ENCODE data around the gene GGN. TPM values are rescaled to one million over a fixed set of nuclear protein-coding genes. Genes with fewer than 3 reads are reported as not detected.

The GGN gene
- total and polyA plus RNA-seq, 3 donors from 2014 or later, result 43.7 to 196 (median 80.2) TPM

GRCh38 chr19:38394488-38394887 lies 6.7 kb upstream of the GGN start:
- TF ChIP-seq, protein P1, sequence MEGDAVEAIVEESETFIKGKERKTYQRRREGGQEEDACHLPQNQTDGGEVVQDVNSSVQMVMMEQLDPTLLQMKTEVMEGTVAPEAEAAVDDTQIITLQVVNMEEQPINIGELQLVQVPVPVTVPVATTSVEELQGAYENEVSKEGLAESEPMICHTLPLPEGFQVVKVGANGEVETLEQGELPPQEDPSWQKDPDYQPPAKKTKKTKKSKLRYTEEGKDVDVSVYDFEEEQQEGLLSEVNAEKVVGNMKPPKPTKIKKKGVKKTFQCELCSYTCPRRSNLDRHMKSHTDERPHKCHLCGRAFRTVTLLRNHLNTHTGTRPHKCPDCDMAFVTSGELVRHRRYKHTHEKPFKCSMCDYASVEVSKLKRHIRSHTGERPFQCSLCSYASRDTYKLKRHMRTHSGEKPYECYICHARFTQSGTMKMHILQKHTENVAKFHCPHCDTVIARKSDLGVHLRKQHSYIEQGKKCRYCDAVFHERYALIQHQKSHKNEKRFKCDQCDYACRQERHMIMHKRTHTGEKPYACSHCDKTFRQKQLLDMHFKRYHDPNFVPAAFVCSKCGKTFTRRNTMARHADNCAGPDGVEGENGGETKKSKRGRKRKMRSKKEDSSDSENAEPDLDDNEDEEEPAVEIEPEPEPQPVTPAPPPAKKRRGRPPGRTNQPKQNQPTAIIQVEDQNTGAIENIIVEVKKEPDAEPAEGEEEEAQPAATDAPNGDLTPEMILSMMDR (IDR thresholded peaks at IDR 0.05), result no peak
- TF ChIP-seq POLR2A (IDR thresholded peaks at IDR 0.05), result no peak
- no peak overlapping the region for H3K27ac ChIP-seq
- H3K36me3 ChIP-seq (ENCODE audit: low read depth, missing control alignments), result no peaks in the 10 kb centered on the region
- H3K4me3 ChIP-seq, result peak overlapping the region in 1 of 2 donors; percentile 32
- WGBS, 2 donors, result 18% methylated on average over 29 of the region's 30 CpGs; no CpG with 5 or more reads in 1 of the 2 donors
- no peaks in the 10 kb centered on the region for H3K4me1 ChIP-seq
- no peaks in the 10 kb centered on the region for H3K27me3 ChIP-seq
- no peaks in the 10 kb centered on the region for H3K9me3 ChIP-seq
- DNase-seq, result no peak
- intact Hi-C loops (cut with DNase I; ENCODE audit: low total_unique reads), result no loop called here

- Histone ChIP-seq H3K4me1 (peaks cover 12% of the 10 kb centered on the region), H3K36me3 (ENCODE audit: low read depth, missing control alignments) (no peaks in the 10 kb centered on the region), H3K27ac (no peak overlapping the region), H3K4me3 (no peak overlapping the region), H3K27me3 (no peaks in the 10 kb centered on the region), H3K9me3 (no peaks in the 10 kb centered on the region)
- intact Hi-C loops (cut with DNase I; ENCODE audit: low total_unique reads), result no loop called here
- TF ChIP-seq POLR2A (IDR thresholded peaks at IDR 0.05), result no peak
- TF ChIP-seq, protein P1 (IDR thresholded peaks at IDR 0.05), result no peak
- WGBS, 2 donors, result 79 to 81% methylated on average over 6 of the region's 6 CpGs
- DNase-seq, result no peak
Observed at GRCh38 chr19:38392707-38393308, 5.0 kb upstream of the GGN start.

DNA sequence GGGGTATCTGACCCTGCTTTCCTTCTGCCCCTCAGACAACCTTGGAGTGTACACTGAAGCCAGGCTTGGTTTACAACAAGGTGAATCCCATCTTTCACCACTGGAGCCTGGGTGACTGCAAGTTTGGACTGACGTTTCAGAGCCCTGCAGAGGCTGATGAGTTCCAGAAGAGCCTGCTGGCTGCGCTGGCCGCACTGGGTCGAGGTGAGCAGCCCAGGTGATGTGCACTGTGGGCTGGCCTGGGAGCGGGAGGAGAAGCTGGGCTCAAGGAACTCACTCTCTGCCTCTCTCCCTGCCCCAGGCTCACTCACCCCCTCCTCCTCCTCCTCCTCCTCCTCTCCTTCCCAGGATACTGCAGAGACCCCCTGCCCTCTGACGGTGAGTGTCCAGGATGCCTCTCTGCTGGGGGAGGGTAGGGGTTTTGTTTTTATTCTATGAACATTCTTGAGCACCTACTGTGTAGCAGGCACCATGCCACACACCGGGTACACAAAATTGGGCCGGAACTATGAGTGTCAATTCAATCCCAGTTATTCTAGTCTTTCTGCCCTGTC lies 4.2 kb upstream of the GGN start:
- Histone ChIP-seq H3K4me3 (no peak overlapping the region), H3K36me3 (ENCODE audit: low read depth, missing control alignments) (no peaks in the 10 kb centered on the region), H3K27me3 (no peaks in the 10 kb centered on the region), H3K4me1 (peaks cover 18% of the 10 kb centered on the region), H3K27ac (no peak overlapping the region), H3K9me3 (no peaks in the 10 kb centered on the region)
- intact Hi-C loops (cut with DNase I; ENCODE audit: low total_unique reads), result no loop called here
- DNase-seq, result no peak
- no peak for TF ChIP-seq POLR2A (IDR thresholded peaks at IDR 0.05)
- TF ChIP-seq, protein P1 (IDR thresholded peaks at IDR 0.05), result no peak
- WGBS, 2 donors, result 66 to 82% methylated on average over 8 of the region's 8 CpGs

DNA sequence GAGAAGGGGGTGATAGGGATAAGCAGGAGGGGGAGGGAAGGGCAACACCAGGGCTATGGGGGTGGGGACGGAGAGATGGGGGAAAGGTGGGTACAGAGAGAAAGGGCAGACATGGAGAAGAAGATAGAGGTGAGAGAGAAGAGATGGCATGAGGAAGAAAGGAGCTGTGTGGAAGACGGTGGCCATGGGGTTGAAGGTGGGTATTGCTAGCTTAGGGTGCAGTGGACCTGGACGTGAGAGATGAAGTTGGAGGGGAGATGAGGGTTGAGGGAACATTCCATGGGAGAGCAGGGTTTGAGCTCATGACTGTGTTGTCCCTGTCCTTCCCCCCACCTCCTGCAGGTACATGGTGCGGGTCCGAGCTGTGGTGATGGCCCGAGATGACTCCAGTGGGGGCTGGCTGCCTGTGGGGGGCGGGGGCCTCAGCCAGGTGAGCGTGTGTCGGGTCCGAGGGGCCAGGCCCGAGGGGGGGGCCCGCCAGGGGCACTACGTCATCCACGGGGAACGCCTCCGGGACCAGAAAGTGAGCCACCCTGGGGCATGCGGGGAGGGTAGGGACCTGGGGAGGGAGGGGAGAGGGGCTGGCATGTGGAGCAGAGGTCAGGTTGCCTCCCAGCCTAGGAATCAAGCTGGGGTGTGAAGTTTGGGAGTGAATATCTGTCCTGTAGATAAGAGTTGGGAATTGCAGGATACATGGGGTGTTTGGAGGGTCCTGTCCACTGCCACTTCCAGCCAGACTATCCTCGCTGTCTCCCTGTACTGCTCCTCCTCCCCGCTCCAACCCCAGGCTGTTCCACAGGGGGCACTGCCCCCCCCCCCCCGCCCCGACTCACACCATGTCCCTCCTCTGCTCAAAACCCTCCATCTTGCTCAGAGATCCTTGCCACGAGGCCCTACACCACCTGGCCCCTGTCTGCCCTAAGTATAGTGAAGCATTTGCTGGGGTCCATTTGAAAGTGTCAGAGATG lies 2.4 kb upstream of the GGN start:
- TF ChIP-seq, protein P1 (IDR thresholded peaks at IDR 0.05), result no peak
- TF ChIP-seq POLR2A (IDR thresholded peaks at IDR 0.05), result no peak
- no peaks in the 10 kb centered on the region for H3K9me3 ChIP-seq
- intact Hi-C loops (cut with DNase I; ENCODE audit: low total_unique reads), result no loop called here
- peaks cover 23% of the 10 kb centered on the region for H3K4me1 ChIP-seq
- no peak overlapping the region for H3K27ac ChIP-seq
- 55 to 62% methylated on average over 21 to 22 of the region's 22 CpGs for WGBS, 2 donors
- H3K4me3 ChIP-seq, result no peak overlapping the region
- no peaks in the 10 kb centered on the region for H3K27me3 ChIP-seq
- DNase-seq, result no peak
- H3K36me3 ChIP-seq (ENCODE audit: low read depth, missing control alignments), result no peaks in the 10 kb centered on the region

Data from testis (tissue), 3 donors.